RPMI8226 (cell line): Measurements from ENCODE around the gene IPCEF1.

Experiments used
- DNase-seq: peaks from one replicate; pipeline ENCODE4 v3.0.0-alpha.2; 2015

The IPCEF1 gene

DNA sequence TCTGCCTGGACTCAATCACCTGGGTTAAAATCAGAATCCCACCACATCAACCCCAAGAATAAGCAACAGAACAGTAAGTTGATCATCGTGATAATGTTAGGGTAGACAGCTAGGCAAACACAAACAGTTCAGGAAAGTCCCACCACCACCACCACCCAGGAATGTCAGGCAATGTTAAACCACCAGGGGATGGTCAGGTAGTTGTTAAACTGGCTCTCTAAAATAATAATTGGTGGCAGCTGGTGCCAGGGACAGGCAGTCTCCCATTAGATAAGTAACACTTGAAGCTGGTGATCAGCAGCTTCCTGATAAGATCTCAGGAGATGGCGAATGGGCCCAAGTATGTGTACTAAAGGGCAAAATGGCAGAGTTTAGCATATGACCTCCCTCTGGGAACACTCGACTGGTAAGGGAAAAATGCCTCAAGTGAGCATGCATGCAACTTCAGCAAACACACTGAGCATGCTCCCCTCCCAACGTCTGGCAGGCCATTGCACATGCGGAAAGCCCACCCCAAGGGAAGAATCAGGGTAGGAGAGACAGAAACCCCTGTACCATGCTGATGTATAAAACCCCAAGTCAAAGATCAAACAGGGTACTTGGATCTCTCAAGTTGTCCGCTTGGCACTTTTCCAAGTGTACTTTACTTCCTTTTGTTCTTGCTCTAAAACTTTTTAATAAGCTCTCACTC, 66.6 kb downstream of the IPCEF1 start:
- DNase-seq, result peak; percentile 19

DNA sequence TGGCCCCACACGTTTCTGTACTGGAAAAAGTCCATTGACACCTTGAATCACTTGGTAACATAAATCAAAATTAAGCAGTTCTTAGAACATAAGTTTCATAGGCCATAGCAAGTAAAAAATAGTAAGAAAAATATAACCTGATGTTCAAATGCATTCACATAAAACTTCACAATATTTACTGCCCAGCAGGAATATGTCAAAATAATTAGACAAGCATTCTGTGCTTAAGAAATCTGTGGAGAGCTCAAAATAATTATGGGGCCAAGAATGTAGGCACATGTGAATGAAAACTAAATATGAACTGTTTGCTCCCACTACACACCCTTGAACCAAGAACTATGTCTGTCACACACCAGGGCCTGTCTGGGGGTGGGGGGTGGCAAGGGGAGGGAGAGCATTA, 70.8 kb downstream of the IPCEF1 start:
- no peak for DNase-seq

DNA sequence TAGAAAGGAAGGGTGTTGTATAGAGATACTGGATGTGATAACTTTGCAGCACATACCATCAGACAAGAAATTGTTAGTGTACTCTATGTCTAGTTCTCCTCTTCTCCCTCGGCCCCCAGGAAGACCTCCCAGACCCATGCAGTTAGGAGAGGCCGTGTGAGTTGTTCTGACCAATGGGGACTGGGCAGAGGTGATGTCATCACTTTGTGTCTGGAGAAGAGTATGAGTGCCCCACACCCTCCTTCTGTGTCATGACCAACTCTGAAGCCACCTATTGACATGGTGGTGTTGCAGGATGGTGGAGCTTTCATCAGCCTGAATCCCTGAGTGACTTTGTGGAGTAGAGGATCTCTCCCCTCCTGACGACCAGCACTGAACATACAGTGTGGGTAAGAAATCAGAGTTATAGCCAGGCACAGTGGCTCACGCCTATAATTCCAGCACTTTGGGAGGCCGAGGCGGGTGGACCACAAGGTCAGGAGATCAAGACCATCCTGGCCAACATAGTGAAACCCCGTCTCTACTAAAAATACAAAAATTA, 72.2 kb downstream of the IPCEF1 start:
- no peak for DNase-seq

DNA sequence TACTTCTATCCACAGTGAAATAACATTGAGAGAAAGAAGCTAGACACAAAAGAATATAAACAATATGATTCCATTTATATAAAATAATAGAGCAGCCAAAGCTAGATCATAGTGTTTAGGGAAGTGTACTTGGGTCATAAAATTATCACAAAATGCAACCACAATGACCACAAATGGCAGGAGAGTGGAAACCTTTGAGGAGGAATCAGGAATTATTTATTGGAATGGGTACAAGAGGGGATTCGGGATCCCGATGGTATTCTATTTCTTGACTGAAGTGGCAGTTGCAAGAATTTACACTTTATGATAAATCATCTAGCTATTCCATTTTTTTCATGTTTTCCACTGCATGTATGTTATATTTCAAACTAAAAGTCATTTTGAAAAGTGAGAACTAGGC, 76.1 kb downstream of the IPCEF1 start:
- no peak for DNase-seq

DNA sequence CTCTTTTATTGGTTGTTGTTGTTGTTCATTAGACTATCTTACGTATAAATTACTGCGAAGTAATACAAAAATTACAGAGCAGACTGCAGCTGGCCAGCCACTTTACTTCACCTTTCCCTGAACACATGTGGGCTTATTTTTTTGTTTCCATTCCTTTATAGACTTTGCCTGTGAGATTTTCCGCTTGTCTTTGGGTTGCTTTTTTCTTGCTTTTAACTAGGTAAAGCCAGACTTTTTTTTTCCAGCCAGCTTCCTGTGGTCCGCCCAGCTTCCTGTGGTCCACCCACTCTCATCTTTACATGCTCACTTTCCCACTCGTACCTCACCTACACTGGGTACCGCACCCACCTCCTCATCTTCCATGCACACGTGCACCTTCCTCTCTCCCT, 79.0 kb downstream of the IPCEF1 start:
- DNase-seq, result no peak

DNA sequence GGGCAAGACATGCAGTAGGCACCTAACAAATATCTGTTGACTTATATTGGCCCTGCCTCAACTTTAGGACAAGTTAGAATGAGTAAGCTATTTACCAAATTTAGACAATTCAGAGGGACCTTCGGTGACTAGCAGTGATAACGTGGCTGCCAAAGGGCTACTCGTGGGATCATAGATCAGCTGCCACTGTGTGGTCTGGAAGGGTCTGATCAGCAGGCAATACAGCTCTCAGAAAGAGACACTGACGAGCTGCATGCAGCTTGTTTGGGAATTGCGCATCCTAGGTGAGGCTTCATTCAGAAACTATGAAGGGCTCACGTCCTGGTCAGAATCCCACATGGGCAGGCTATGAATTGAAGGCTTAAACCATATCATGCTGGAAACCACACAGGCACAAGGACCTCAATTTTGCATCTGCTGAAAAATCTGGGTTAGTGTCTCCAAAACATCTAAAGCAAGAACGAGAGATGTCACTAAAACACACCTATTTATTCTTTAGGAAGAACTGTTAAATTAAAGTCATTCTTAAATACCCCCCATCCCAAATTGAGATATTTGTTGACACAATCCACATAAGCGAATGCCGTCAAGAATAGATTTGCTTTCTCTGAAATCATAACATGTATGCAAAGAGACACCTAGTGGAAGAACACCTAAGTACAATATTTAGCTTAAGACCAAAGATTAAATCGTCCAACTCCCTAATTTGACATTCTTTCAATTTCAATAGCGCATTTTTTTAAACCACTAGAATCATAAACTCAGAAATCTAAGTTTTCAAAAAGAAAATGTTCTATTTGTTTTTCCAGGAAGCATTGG, 79.6 kb downstream of the IPCEF1 start:
- peak; percentile 53 for DNase-seq

DNA sequence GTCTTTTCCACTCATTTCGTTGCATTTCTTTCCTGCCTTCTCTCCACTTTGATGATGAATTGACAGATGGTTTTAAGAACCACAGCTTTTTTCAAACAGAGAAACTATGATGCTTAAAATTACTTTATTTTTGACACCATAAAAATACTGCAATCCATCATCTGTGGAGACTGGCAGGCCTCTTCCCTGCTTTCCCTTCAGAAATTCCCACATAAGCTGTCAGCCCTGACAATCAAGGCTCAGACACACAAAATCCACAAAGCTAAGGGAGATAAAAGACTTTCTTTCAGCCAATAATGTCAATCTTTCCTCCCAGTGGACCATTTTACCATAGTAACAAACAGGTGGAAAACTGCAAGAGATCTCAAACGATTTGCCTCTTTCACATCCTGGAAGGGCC, 82.4 kb downstream of the IPCEF1 start:
- DNase-seq, result no peak

DNA sequence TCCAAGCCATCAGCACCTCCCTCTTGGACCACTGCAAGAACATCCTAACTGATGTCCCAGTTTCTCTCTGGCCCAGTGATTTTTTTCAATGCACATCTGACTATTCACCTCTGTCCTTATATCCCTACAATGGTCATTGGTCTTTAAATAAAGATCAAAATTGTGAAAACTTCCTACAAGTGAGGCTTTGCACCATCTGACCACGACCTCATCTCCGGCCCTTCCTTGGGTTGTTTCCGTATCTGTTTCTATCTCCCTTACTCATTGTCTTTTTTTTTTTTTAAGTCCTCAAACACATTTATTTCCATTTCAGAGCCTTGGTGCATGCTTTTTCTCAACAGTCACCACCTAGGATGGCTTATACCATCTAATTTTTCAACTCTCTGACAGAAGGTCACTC, 88.1 kb downstream of the IPCEF1 start:
- no peak for DNase-seq

DNA sequence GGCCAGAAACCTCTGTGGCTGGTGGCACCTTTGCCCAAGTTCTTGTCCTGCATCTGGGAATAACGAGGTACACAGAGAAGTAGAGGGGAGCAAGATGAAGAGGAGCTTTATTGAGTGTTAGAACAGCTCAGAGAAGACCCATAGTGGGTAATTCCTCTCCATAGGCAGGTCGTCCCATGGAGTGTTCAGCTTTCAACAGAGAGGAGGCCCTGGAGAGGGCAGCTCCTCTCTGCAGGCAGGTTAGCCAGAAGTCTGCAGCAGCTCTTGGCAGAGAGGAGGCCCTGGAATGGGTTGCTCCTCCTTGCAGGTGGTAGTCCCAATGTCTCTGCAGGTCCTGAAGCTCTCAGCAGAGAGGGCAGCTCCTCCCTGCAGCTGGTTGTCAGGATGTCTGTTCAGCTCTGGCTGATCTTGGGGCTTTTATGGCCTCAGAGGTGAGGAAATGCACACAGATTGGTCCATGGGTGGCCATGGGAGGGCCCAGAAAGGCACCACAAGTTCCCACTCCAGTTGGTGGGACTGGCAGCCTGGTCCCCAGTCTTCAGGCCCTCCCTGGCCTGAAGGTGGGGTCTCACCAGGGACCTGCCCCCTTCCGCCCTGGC, 89.0 kb downstream of the IPCEF1 start:
- no peak for DNase-seq

DNA sequence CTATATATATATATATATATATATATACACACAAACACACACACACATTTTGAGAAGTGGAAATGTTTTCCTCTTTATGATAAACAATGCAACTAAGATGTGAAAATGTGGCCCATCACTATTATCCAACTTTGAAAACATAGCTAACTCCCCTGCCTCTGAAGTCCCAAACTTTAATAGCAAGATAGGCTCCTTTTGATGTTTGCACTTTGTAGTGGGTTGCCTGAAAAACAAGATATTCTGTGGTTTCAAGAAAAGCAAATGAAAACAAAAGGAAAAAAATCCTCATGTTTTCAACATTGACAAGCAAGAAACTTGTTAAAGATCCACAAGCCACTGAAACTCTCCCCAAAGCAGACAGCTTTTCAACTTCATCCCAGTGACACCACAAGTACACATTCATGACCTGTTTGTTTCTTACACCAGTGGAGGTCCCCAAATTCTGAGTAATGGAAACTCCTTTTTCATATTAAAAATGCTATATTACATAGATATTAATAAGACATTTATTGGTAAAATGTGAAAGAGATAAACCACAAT, 90.0 kb downstream of the IPCEF1 start:
- no peak for DNase-seq

DNA sequence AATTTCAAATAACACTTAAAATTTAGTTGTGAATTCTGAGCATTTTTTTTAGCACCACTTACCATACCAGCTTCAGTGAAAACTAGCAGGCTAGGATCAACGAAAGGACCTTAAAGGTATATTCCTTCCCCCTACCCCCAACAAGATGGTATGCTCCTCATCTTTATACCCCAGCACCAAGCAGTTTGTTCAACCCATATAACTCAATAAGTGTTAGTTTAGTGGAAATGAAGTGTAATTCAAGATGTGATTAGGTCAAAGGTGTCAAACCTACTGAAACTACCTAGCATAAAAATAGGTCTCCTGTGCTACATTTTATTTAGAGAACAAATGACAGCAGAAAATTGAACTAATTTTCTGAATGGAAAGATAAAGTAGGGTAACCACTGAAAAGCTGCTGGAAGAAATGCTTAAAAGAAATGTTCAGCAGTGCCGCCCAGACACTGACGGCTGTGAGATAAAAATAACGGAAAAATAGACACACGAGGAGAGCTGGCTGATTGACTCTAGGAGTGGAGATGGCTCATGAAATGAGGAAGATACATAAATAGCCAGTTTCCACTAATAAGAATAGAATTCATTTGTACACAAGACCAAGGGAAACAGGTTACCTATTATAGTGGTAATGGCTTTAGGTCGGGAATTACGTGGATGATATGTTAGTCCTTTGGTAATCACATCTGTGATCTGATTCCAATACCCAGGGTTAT, 94.8 kb downstream of the IPCEF1 start:
- no peak for DNase-seq

DNA sequence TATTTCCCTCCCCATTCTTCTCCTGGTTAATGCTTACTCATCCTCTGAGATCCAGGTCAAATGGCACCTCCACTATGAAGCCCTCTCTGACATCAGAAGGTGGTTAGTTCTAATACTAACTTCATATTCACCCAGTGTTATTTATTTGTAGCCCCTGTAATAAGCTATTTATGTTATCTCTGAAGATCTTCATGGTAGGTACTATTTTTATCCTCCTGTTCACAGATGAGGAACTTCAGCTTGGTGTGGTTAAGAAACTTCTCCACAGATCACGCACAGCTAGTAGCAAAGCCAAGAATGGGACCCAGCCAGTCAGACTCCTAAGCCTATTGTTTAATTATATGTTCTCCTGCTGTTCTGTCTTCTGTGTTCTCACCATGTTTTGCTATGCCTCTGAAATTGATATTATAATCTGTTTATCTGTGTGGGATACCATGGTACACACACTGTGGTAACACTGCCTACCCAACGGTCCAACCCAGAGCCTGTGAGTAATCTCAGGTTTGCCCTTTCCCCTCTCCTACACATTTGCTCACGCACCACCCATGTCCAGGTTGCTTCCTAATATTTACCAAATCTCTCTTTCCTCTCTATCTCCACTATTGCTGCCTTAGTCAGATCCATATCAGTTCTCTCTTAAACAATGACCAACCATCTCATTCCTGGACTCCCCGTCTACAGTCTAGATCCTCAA, 98.4 kb downstream of the IPCEF1 start:
- DNase-seq, result peak; percentile 17

DNA sequence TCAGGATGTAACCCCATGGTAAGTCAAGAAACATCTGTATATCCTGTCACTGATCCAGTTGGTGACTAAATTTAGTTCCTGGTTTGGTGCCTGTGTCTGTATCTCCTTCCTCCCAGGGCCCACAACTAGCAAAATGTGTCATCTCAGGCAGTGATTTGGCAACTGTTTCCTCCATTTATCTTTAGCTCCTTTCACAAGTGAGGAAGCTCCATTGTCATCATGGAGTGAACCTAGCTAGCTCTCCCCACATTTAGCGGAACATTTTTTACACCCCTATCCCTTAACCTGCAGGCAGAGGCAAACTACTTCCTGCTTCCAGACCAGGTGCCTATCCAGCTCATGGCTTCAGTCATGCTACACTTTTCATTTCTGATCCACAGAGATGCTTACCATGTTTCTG, 99.5 kb downstream of the IPCEF1 start:
- DNase-seq, result no peak

DNA sequence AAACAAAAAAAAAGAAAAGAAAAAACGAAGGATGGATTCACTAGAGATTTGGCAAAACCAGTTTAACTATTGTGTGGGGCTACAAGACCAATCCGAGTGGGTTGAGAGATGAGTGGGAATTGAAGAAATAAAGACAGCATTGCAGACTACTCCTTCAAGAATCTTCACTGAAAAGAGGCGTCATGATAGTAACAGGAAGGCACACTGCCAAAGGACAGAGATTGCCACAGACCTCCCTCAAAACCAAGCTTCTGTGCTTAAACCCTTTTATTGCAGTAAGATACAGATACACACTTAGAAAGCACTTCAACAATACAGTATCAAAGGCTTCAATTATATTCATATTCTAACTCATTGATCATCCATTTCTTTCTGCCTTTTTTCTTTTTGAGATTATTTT, 103.9 kb downstream of the IPCEF1 start:
- no peak for DNase-seq

DNA sequence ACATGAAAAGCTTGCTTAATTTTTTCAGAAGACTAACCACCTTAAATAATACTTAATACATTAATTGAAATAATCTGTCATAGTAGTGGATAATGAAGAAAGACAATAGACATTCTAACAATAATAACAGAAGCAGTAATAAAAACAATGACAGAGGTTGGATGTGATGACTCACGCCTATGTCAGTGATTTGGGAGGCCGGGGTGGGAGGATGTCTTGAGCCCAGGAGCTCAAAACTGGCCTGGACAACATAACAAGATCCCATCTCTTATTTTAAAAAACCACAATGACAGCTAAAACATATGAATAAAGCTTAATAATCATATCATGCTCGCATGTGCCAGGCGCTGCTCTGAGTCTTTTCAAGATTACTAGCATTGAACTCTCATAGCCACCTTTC, 105.5 kb downstream of the IPCEF1 start:
- no peak for DNase-seq

DNA sequence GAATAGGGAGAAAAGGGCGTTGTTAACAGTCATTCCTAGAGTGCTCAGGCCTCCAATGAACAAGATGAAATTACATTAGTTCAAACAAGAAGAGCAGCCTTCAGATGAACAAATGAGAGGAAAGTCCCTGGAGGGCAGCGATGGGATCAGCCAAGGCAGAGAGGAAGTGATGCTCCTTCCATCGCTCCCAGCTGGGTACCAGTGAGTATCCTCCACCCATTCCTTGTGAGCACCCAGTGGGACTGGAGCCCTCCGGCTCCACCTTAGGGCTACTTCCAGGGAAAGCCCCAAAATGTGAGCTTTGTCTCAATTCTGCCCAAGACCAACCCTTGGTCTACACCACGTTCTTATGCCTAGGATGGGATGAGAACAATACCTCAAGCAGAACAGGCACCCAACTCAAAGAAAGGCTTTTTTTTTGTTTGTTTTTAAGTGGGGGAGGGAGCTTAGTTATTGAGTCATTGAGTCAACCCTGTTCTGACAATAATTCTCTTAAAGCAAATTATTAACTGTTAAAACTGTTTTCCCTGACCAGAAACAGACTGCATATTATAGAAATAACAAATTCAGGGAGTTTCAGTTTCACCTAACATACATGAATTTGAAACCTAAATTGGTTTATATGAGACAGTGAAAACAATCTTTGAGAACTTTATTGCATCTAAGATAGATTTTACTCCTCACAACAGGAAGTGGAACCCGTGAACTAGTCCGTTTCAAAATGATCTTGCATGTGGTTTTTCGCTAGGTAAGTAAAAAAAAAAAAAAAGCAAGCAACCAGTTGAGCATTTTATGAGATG, 106.9 kb downstream of the IPCEF1 start:
- DNase-seq, result peak; percentile 43

DNA sequence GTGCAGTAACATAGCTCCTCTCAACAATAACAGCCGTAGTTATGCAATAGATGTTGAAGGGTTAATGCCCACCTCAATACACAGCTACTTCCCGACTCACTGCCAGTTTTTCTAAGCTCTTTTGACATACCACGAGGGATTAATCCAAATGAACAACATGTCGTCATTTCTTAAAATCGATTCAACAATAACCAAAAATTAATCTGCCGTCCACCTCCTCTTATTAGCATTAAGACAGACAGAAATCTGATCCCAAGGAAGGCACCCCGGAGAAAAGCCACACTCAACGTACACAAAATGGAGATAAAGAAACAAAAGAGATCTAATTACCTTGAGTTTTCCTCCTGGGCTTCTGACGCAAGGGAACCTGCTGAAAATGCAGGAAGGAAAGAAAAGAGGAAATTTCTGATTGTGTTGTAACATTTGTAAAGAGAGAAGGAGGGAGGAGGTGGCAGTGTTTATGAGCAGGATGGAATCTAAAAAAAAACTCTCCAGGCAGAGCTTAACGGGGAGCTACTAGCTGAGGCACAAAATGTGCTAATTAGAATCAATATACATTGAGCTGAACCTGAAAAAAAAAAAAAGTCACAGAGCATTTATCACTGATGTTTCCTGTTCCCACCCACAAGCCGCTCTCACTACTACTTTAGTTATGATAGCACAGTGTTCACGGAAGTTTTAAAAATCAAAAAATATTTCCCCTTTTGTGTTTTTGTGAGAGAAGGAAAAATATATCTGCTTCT, 109.3 kb downstream of the IPCEF1 start:
- DNase-seq, result no peak

DNA sequence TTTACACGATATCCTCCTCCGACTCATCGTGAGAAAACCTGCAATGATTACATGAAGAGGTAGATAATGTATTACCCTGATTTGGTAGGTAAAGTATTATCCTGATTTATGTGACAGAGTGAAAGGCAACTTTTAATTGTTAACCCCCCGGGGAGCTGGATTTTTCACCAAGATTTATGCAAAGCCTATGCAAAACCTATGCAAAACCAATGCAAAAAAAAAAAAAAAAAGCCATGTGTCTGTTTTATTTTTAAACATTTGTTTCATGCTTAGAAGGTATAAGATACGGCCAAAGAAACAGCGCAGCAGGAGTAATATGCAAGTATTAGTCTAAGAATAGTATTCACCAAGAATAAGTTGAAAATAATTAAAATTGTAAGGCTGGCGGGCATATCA, 109.9 kb downstream of the IPCEF1 start:
- no peak for DNase-seq

DNA sequence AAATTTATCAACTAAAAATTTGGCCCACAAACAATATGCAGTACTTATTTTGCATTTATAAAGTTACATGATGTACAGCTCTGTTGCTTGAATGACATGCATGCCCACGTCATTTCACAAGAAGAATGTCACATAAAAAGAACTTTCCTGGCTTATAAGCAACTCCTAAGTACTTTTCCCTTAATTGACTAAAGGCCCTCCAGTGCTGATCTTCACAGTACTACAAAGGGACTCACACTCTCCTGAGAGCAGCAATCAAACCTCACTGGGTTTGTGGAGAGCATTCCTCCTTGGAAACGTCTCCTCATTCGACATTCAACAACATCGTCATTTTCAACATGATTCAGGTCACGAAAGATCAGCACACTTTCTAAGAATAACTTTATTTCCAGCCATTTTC, 111.1 kb downstream of the IPCEF1 start:
- DNase-seq, result no peak
